K562 (cell line): ENCODE data around the gene COQ9. TPM values are rescaled to one million over a fixed set of nuclear protein-coding genes. Genes with fewer than 3 reads are reported as not detected.

Source experiments
- HMGXB4 ChIP-seq: sonication (generic); formaldehyde crosslinking; IDR thresholded peaks from 2 replicates; pipeline ENCODE4 v1.8.1; 2023; ENCODE audit warnings: mild to moderate bottlenecking, missing genetic modification reagents
- KAT7 ChIP-seq: sonication (generic); formaldehyde crosslinking; IDR thresholded peaks from 2 replicates; pipeline ENCODE4 v1.8.0; 2022; ENCODE audit warnings: missing genetic modification reagents, mild to moderate bottlenecking, borderline replicate concordance
- KAT8 ChIP-seq: fragments of 450-650 bp; IDR thresholded peaks from 2 replicates; pipeline ENCODE4 v1.6.1; 2016; ENCODE audit warnings: low read depth, mild to moderate bottlenecking
- MAFK ChIP-seq: IDR thresholded peaks from 2 replicates; pipeline ENCODE4 v1.6.1; 2011; ENCODE audit warnings: low read length, improper control_type of control experiment
- MCM3 ChIP-seq: fragments of 450-650 bp; IDR thresholded peaks from 2 replicates; pipeline ENCODE4 v1.6.1; 2016
- NCOA1 ChIP-seq: fragments of 450-650 bp; IDR thresholded peaks from 2 replicates; pipeline ENCODE4 v1.6.1; 2016; ENCODE audit warnings: low read depth
- NCOA4 ChIP-seq: fragments of 450-650 bp; IDR thresholded peaks from 2 replicates; pipeline ENCODE4 v1.6.1; 2018; ENCODE audit warnings: mild to moderate bottlenecking; ENCODE audit not compliant: partially characterized antibody
- PTRF ChIP-seq: fragments of 450-650 bp; IDR thresholded peaks from 2 replicates; pipeline ENCODE4 v1.6.1; 2016; ENCODE audit warnings: mild to moderate bottlenecking, missing genetic modification characterization, missing compliant biosample characterization
- TAL1 ChIP-seq: fragments of 450-650 bp; IDR thresholded peaks from 2 replicates; pipeline ENCODE4 v1.6.1; 2016; ENCODE audit warnings: mild to moderate bottlenecking
- ZKSCAN1 ChIP-seq: fragments of 150-350 bp; IDR thresholded peaks from 2 replicates; pipeline ENCODE4 v1.6.1; 2016; ENCODE audit warnings: low read depth, low read length
- ZMIZ1 ChIP-seq, 2 experiments: fragments of 150-350 bp in 1 of 2; IDR thresholded peaks; 2 replicates each; pipeline ENCODE4 v1.6.1; 2012 to 2016; ENCODE audit warnings: low read depth in 2 of 2, low read length in 2 of 2, mild to moderate bottlenecking in 1 of 2, moderate library complexity in 1 of 2
- ZNF143 ChIP-seq: sonication (generic); formaldehyde crosslinking; IDR thresholded peaks from 2 replicates; pipeline ENCODE4 v1.9.0; 2022; ENCODE audit warnings: mild to moderate bottlenecking, missing genetic modification reagents
- ZNF408 ChIP-seq: fragments of 250-450 bp; sonication (Bioruptor Pico); IDR thresholded peaks from 2 replicates; pipeline ENCODE4 v1.4.0; 2020; ENCODE audit warnings: low read depth, mild to moderate bottlenecking, moderate library complexity
- ZNF561 ChIP-seq: fragments of 450-650 bp; formaldehyde crosslinking; conservative IDR thresholded peaks from 2 replicates; pipeline ENCODE4 v1.4.0; 2020; ENCODE audit warnings: mild to moderate bottlenecking, moderate library complexity
- ZNF717 ChIP-seq: fragments of 250-450 bp; sonication (Bioruptor Pico); IDR thresholded peaks from 2 replicates; pipeline ENCODE4 v1.5.0; 2021
- ZNF766 ChIP-seq: fragments of 200-800 bp; sonication (Bioruptor generic); conservative IDR thresholded peaks from 2 replicates; pipeline ENCODE4 v1.6.1; 2016; ENCODE audit warnings: missing genetic modification characterization, missing compliant biosample characterization
- polyA plus RNA-seq, 8 experiments: library from polyadenylated mRNA; depleted of rRNA in 4 of 8; stranded (reverse) in 5 of 8; unstranded in 3 of 8; fragments of >200 nt; fragmentation: Nextera tagmentation in 2 of 8; fragmentation: Illumina TruSeq in 1 of 8; extraction: Ambion mirVana in 2 of 8; extraction: Trizol in 1 of 8; gene quantifications; 2 replicates each; pipeline versions ENCODE4 v1.2.1 to v1.2.3, GENCODE V29; 2011 to 2014; ENCODE audit warnings: inconsistent platforms in 1 of 8, missing spikeins in 1 of 8
- total RNA-seq, 7 experiments: library from RNA; depleted of rRNA in 6 of 7; stranded (reverse); fragments of >200 nt in 6 of 7; fragmentation: Illumina TruSeq in 2 of 7; extraction: Trizol in 2 of 7; gene quantifications; 2 replicates each; pipeline versions ENCODE4 v1.2.1 to v1.2.3, GENCODE V29; 2011 to 2021; ENCODE audit warnings: low replicate concordance in 1 of 7

COQ9 gene
- total and polyA plus RNA-seq, 9 of the 15 experiments (the other 6 are each of a cell fraction or from before 2014, with no cell fraction given), result 35.0 to 139 (median 71.4) TPM

GRCh38 chr16:57478396-57479204, 31.3 kb downstream of the COQ9 start (continued):
- no peak for TF ChIP-seq ZMIZ1 (IDR thresholded peaks at IDR 0.05; ENCODE audit: low read depth in 2 of 2, low read length in 2 of 2)
- no peak for TF ChIP-seq PTRF (tag)
- TF ChIP-seq ZNF408 (CRISPR knock-in tag), result no peak
- TF ChIP-seq ZKSCAN1, result no peak
- TF ChIP-seq ZNF561, result no peak
- TF ChIP-seq TAL1, result no peak
- TF ChIP-seq MCM3, result no peak
- TF ChIP-seq HMGXB4 (CRISPR knock-in tag), result no peak
- TF ChIP-seq ZNF143 (CRISPR knock-in tag), result no peak
- TF ChIP-seq KAT8, result no peak
- TF ChIP-seq NCOA1, result no peak
- TF ChIP-seq NCOA4, result no peak
- TF ChIP-seq ZNF717 (CRISPR knock-in tag), result no peak
- no peak for TF ChIP-seq KAT7 (CRISPR knock-in tag)
- TF ChIP-seq MAFK, result no peak
- TF ChIP-seq ZNF766, result no peak
